ENCODE data around the gene SEC22A. TPM values are rescaled to one million over a fixed set of nuclear protein-coding genes. Genes with fewer than 3 reads are reported as not detected.

The SEC22A gene
- polyA plus RNA-seq, 1 of the 3 experiments (the other 2 are of a cell fraction): 13.0 TPM

DNA sequence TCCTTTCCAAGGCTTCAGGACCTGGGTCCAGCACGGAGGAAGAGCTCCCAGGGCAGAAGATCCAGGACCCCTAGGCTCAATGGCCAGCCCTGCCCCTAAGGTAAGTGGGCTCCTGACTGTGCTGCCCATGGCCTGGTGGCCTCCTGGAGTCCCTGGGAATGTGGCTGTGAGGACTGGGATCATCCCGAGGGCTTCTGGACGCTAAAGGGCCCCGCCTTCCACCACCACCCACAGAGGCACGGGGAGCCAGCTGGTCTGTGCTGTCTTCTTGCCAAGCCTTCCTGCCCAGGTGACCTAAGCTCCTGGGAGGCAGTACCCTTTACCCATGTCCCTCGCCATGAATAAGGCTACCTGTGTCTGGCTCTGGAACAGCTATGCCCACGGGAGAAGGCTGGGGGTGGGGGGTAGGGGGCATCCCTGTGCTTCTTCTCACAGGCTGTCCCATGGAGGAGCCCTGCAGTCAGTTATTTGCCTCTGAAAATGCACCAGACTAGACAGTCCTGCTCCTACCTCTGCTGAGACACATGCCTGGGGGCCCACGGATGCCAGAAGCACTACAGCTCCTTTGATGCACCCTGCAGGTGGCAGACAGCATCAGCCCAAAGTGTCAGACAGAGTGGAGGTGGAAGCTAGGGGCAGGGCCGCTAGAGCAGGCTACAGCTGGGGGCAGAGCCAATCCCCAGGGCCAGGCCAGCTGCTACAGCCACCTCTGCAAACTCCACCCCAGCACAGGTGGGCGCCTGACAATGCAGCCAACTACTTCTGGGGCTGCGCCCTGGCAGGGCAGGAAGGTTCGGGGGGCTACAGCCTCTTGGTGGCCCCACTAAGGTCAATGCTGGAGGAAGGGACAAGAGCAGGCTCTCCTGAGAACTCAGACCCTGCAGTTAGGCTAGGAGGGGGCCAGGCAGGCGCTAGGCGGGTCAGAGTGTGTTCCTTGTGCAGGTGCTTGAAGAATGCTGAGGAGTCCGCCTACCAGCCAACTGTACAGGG is 90.9 kb downstream of the SEC22A start:
- TF ChIP-seq, protein P1, sequence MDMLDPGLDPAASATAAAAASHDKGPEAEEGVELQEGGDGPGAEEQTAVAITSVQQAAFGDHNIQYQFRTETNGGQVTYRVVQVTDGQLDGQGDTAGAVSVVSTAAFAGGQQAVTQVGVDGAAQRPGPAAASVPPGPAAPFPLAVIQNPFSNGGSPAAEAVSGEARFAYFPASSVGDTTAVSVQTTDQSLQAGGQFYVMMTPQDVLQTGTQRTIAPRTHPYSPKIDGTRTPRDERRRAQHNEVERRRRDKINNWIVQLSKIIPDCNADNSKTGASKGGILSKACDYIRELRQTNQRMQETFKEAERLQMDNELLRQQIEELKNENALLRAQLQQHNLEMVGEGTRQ (IDR thresholded peaks at IDR 0.05; ENCODE audit: borderline replicate concordance, low read depth, low read length): no peak
- TF ChIP-seq TCF12 (IDR thresholded peaks at IDR 0.05) (no peak), NFIC (IDR thresholded peaks at IDR 0.05; ENCODE audit: borderline replicate concordance) (no peak), NRF1 (IDR thresholded peaks at IDR 0.05; ENCODE audit: low read depth, low read length) (no peak), RXRA (IDR thresholded peaks at IDR 0.05; ENCODE audit: borderline replicate concordance, low read depth) (no peak), RAD21 (IDR thresholded peaks at IDR 0.05; ENCODE audit: low read length) (no peak), GATA2 (CRISPR knock-in tag; IDR thresholded peaks at IDR 0.05) (no peak), FOSL2 (IDR thresholded peaks at IDR 0.05; ENCODE audit: borderline replicate concordance, low read depth) (no peak), EP300 (IDR thresholded peaks at IDR 0.05; ENCODE audit: borderline replicate concordance in 1 of 2, low read depth in 1 of 2, low read length in 1 of 2) (no peak), GABPA (IDR thresholded peaks at IDR 0.05; ENCODE audit: low read depth) (no peak), TAF1 (IDR thresholded peaks at IDR 0.05; ENCODE audit: borderline replicate concordance, low read depth, low read length) (no peak), RFX5 (IDR thresholded peaks at IDR 0.05; ENCODE audit: low read length) (no peak), MXI1 (IDR thresholded peaks at IDR 0.05; ENCODE audit: low read depth, low read length) (no peak)
- TF ChIP-seq, protein P2, sequence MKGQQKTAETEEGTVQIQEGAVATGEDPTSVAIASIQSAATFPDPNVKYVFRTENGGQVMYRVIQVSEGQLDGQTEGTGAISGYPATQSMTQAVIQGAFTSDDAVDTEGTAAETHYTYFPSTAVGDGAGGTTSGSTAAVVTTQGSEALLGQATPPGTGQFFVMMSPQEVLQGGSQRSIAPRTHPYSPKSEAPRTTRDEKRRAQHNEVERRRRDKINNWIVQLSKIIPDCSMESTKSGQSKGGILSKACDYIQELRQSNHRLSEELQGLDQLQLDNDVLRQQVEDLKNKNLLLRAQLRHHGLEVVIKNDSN (IDR thresholded peaks at IDR 0.05; ENCODE audit: borderline replicate concordance, low read depth): no peak
- TF ChIP-seq, protein P3, sequence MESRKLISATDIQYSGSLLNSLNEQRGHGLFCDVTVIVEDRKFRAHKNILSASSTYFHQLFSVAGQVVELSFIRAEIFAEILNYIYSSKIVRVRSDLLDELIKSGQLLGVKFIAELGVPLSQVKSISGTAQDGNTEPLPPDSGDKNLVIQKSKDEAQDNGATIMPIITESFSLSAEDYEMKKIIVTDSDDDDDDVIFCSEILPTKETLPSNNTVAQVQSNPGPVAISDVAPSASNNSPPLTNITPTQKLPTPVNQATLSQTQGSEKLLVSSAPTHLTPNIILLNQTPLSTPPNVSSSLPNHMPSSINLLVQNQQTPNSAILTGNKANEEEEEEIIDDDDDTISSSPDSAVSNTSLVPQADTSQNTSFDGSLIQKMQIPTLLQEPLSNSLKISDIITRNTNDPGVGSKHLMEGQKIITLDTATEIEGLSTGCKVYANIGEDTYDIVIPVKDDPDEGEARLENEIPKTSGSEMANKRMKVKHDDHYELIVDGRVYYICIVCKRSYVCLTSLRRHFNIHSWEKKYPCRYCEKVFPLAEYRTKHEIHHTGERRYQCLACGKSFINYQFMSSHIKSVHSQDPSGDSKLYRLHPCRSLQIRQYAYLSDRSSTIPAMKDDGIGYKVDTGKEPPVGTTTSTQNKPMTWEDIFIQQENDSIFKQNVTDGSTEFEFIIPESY (IDR thresholded peaks at IDR 0.05; ENCODE audit: borderline replicate concordance, low read depth): no peak
- TF ChIP-seq, protein P4, sequence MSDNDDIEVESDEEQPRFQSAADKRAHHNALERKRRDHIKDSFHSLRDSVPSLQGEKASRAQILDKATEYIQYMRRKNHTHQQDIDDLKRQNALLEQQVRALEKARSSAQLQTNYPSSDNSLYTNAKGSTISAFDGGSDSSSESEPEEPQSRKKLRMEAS (IDR thresholded peaks at IDR 0.05; ENCODE audit: low read depth): no peak
- TF ChIP-seq, protein P5, sequence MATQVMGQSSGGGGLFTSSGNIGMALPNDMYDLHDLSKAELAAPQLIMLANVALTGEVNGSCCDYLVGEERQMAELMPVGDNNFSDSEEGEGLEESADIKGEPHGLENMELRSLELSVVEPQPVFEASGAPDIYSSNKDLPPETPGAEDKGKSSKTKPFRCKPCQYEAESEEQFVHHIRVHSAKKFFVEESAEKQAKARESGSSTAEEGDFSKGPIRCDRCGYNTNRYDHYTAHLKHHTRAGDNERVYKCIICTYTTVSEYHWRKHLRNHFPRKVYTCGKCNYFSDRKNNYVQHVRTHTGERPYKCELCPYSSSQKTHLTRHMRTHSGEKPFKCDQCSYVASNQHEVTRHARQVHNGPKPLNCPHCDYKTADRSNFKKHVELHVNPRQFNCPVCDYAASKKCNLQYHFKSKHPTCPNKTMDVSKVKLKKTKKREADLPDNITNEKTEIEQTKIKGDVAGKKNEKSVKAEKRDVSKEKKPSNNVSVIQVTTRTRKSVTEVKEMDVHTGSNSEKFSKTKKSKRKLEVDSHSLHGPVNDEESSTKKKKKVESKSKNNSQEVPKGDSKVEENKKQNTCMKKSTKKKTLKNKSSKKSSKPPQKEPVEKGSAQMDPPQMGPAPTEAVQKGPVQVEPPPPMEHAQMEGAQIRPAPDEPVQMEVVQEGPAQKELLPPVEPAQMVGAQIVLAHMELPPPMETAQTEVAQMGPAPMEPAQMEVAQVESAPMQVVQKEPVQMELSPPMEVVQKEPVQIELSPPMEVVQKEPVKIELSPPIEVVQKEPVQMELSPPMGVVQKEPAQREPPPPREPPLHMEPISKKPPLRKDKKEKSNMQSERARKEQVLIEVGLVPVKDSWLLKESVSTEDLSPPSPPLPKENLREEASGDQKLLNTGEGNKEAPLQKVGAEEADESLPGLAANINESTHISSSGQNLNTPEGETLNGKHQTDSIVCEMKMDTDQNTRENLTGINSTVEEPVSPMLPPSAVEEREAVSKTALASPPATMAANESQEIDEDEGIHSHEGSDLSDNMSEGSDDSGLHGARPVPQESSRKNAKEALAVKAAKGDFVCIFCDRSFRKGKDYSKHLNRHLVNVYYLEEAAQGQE (IDR thresholded peaks at IDR 0.05; ENCODE audit: low read depth, low read length): no peak
- no peaks in the 10 kb centered on the region for H3F3A ChIP-seq (replicated peaks; ENCODE audit: insufficient read depth)
- ChIA-PET CTCF (interaction anchor here (0.8 kb wide), 1 partner anchor 266 kb away, joined by 4 read pairs; no protein-coding TSS in a partner anchor), POLR2A (no interaction called here)
- H3K4me3 ChIP-seq (ENCODE audit: low read depth in 2 of 2, low read length in 1 of 2): no peak overlapping the region
- H3K36me3 ChIP-seq (replicated peaks in 1 of 2; ENCODE audit: control insufficient read depth in 1 of 2, insufficient read depth in 2 of 2, low read length in 1 of 2): no peaks in the 10 kb centered on the region
- no peak overlapping the region for H3K4me2 ChIP-seq
- peaks cover 5% of the 10 kb centered on the region; the same call in 1 of the 2 replicates for H3K27me3 ChIP-seq (ENCODE audit: insufficient read depth)
- H3K79me2 ChIP-seq (ENCODE audit: insufficient read depth): no peaks in the 10 kb centered on the region
- no peaks in the 10 kb centered on the region; a peak in 1 of 4 replicates for H3K4me1 ChIP-seq (ENCODE audit: control insufficient read depth in 1 of 2, insufficient read depth in 2 of 2, low read depth in 1 of 2, low read length in 1 of 2)
- no peak overlapping the region for H3K9ac ChIP-seq
- no peak for DNase-seq
- H2AFZ ChIP-seq (ENCODE audit: low read depth): no peak overlapping the region
- no peaks in the 10 kb centered on the region for H3K9me2 ChIP-seq
- 34% methylated on average over 11 of the region's 15 CpGs for WGBS (ENCODE audit: low lambda C conversion rate)
- no peak overlapping the region for H3K27ac ChIP-seq (ENCODE audit: low read depth in 2 of 2, low read length in 1 of 2)
- H3K9me3 ChIP-seq: no peaks in the 10 kb centered on the region
- H4K20me1 ChIP-seq (ENCODE audit: insufficient read depth): no peaks in the 10 kb centered on the region

Measured in SK-N-SH (cell line).